RWPE1 (cell line): ENCODE data around the gene BLM.
"Not testable (repeated sequence)": the region's sequence is repeated elsewhere in the genome, so short reads cannot be mapped to it uniquely, and the experiment has no call there.

Experiments used
- CTCF ChIA-PET: fragments of 350-600 bp; sonication (Branson Sonifier 250); formaldehyde crosslinking; extraction: SDS; loops from one replicate; lab custom pipeline; 2021; lab: Yijun Ruan, JAX
- POLR2A ChIA-PET: fragments of 400-600 bp; formaldehyde crosslinking; extraction: SDS; loops from one replicate; lab custom pipeline; 2020; ENCODE audit warnings: antibody characterized with exemption; ENCODE audit not compliant: low non-redundant PET; lab: Yijun Ruan, JAX
- DNase-seq: peaks from one replicate; pipeline ENCODE4 v3.0.0; 2012; ENCODE audit warnings: low spot score
- H3K27ac ChIP-seq: fragments of 450-650 bp; 2 replicates; pipeline ENCODE4 v1.5.1; 2017
- CTCF ChIP-seq: fragments of 450-650 bp; conservative IDR thresholded peaks from 2 replicates; pipeline ENCODE4 v1.5.1; 2017; ENCODE audit warnings: low read depth, mild to moderate bottlenecking

BLM gene

DNA sequence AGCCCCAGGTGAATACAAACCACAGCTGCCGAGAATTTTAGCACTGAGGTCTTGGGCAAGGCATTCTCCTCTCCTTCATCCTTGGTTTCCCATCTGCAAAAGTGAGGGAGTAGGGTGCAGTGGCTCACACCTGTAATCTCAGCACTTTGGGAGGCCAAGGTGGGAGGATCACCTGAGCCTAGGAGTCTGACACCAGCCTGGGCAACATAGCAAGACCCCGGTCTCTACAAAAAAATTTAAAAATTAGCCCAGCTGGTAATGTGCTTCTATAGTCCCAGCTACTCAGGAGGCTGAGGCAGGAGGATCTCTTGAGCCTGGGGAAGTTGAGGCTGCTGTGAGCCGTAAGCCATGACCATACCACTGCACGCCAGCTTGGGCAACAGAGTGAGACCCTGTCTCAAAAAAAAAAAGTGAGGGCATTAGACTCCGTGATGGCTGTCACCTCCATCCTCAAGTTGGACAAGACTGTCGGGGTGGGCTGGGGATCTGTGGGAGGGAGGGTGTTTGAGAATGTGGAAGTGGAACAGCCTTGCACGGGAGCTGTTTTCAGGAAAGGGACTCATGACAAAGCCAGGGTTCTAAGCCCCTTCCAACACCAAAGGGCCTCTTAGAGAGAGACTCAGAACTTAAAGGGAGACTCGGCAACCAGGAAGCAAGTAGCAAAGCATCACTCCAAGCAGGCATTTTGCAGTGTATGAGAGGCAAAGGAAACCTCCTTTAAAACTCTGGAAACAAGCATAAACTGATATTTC is 105.2 kb downstream of the BLM start:
- ChIA-PET POLR2A (no interaction called here), CTCF (interaction anchor here (0.6 to 0.8 kb wide), 2 partner anchors 21 to 1949 kb away, joined by 3 read pairs; no protein-coding TSS in a partner anchor)
- DNase-seq, result no peak
- no peak for TF ChIP-seq CTCF
- no peak overlapping the region for H3K27ac ChIP-seq

DNA sequence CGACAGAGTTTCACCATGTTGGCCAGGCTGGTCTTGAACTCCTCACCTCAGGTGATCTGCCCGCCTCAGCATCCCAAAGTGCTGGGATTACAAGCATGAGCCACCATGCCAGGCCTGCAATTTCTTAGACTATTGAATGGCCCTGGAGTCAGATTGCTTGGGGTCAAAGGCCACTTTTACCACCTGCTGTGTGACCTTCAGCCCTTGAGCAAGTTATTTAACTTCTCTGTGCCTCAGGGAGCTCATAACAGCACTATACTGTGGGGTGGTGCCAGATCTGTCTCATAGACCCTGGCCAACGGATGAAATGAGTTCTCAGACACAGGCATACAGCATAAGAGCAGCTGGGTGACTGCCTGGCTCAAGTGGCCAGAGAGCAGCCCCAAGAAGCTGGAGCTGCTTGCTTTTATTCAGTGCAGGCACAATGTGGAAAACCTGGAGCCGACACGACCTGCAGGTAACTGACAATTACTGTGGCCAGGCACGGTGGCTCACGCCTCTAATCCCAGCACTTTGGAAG is 106.4 kb downstream of the BLM start:
- TF ChIP-seq CTCF, result no peak
- ChIA-PET CTCF (no interaction called here), POLR2A (no interaction called here)
- no peak for DNase-seq
- H3K27ac ChIP-seq, result no peak overlapping the region

DNA sequence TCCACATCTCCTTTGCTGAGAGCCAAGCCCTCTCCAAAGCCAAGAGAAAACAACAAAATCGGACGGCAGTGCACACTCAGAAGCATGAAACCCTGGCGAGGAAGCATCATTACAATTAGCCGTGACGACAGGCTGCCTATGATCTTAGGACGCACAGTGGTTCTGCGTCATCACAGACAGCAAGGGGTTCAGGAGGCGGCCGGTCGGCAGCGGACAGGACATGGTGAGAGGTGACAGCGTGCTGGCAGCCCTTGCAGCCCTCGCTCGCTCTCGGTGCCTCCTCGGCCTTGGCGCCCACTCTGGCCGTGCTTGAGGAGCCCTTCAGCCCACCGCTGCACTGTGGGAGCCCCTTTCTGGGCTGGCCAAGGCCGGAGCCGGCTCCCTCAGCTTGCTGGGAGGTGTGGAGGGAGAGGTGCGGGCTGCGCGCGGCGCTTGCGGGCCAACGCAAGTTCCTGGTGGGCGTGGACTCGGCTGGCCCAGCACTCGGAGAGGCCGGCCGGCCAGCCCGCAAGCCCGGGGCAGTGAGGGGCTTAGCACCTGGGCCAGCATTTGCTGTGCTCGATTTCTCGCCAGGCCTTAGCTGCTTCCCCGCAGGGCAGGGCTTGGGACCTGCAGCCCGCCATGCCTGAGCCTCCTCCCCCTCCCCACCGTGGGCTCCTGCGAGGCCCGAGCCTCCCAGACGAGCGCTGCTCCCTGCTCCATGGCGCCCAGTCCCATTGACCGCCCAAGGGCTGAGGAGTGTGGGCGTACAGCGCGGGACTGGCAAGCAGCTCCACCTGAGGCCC is 108.2 kb downstream of the BLM start:
- DNase-seq, POLR2A ChIA-PET, CTCF ChIA-PET, H3K27ac ChIP-seq: not testable (repeated sequence)

GRCh38 chr15:90826206-90826885 is 109.2 kb downstream of the BLM start:
- CTCF ChIA-PET, H3K27ac ChIP-seq, DNase-seq: not testable (repeated sequence)
- POLR2A ChIA-PET, result interaction anchor here (0.6 kb wide), 1 partner anchor 13 kb away, joined by 3 read pairs; no protein-coding TSS in a partner anchor

DNA sequence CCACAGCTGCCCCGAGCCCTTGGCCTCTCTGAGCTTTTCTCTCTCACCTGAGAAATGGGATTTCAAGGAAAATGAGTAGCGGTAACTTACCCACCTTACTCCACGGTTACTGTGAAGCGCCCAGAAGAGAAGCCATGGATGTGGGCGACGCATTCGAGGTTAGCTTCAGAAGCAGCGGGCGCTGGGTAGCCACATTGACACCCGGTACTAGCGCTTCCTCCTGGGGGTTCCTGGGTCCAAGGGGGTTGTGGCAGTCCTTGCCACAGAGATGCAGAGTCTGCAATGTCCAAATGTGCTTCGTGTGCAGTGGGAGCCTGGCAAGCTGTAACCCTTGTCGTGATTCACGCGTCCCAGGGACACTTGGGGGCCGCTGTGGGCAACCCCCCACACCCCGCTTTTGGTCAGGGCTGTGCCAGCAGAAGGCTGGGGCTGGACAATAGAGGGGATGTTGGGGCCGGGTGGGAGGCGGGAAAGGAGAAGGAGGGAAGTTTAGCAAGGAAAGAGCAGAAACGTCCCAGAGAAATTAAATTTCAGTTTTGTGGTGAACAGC is 109.8 kb downstream of the BLM start:
- ChIA-PET CTCF (interaction anchor here (0.7 kb wide), 1 partner anchor 106 kb away, joined by 3 read pairs; no protein-coding TSS in a partner anchor), POLR2A (interaction anchor here (0.6 kb wide), 1 partner anchor 12 kb away, joined by 3 read pairs; no protein-coding TSS in a partner anchor)
- TF ChIP-seq CTCF, result no peak
- H3K27ac ChIP-seq, result no peak overlapping the region
- no peak for DNase-seq

GRCh38 chr15:90828111-90828510 is 111.0 kb downstream of the BLM start:
- TF ChIP-seq CTCF, result no peak
- H3K27ac ChIP-seq, result no peak overlapping the region
- ChIA-PET CTCF (interaction anchor here (0.5 kb wide), 1 partner anchor 1224 kb away, joined by 3 read pairs; no protein-coding TSS in a partner anchor), POLR2A (no interaction called here)
- DNase-seq, result no peak

DNA sequence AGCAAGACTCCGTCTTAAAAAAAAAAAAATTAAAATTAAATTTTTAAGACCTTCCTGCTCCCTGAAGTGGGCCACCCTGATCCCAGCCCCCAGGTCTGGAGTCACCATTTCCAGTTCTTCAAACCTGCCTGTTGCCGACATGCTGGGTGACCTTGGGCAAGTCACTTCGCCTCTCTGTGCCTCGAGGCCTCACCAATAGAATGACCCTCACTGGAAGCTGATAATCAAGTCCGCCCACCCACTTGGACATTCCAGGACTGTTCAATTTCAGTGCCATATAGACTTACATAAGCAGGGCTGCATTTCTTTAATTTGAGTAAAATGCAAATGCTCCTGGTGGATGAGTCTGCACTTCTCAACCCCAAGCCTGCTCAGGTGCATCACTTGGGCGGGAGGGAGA is 112.0 kb downstream of the BLM start:
- DNase-seq, result no peak
- ChIA-PET POLR2A (no interaction called here), CTCF (no interaction called here)
- no peak overlapping the region for H3K27ac ChIP-seq
- no peak for TF ChIP-seq CTCF
